ENCODE results near the gene WRNIP1. TPM values are rescaled to one million over a fixed set of nuclear protein-coding genes. Genes with fewer than 3 reads are reported as not detected.
"Not testable (repeated sequence)": the region's sequence is repeated elsewhere in the genome, so short reads cannot be mapped to it uniquely, and the experiment has no call there.

WRNIP1 gene
- total RNA-seq, 4 donors from 2014 or later = 70.6 to 99.9 (median 84.1) TPM

- H3K27me3 ChIP-seq = no peaks in the 10 kb centered on the region
- no peak for DNase-seq
- H3K4me1 ChIP-seq = peaks cover under 1 to 9% of the 10 kb centered on the region in 2 donors
- no peak overlapping the region for H3K27ac ChIP-seq
- intact Hi-C loops (cut with DNase I) = no loop called here
- H3K9me3 ChIP-seq = no peaks in the 10 kb centered on the region
- TF ChIP-seq POLR2A (IDR thresholded peaks at IDR 0.05) = no peak
- TF ChIP-seq CTCF (IDR thresholded peaks at IDR 0.05) = no peak
- H3K36me3 ChIP-seq = no peaks in the 10 kb centered on the region
- WGBS, 2 donors = 88 to 89% methylated on average over 11 of the region's 11 CpGs
- H3K4me3 ChIP-seq (replicated peaks in 1 of 3) = no peak overlapping the region
These were observed 33.5 kb downstream of the WRNIP1 start for GRCh38 chr6:2798586-2799134.

- no peak for DNase-seq
- no peaks in the 10 kb centered on the region for H3K36me3 ChIP-seq
- WGBS, 2 donors = 83 to 85% methylated on average over 11 of the region's 11 CpGs
- TF ChIP-seq CTCF (IDR thresholded peaks at IDR 0.05) = no peak
- TF ChIP-seq POLR2A (IDR thresholded peaks at IDR 0.05) = no peak
- H3K4me3 ChIP-seq (replicated peaks in 1 of 3) = no peak overlapping the region
- no peak overlapping the region for H3K27ac ChIP-seq
- no peaks in the 10 kb centered on the region for H3K9me3 ChIP-seq
- peaks cover 13 to 16% of the 10 kb centered on the region in 2 donors for H3K4me1 ChIP-seq
- no peaks in the 10 kb centered on the region for H3K27me3 ChIP-seq
- intact Hi-C loops (cut with DNase I) = no loop called here
These were observed 34.8 kb downstream of the WRNIP1 start for GRCh38 chr6:2799936-2800527.

GRCh38 chr6:2800552-2801316 is 35.5 kb downstream of the WRNIP1 start:
- Histone ChIP-seq H3K36me3 (no peaks in the 10 kb centered on the region), H3K4me3 (replicated peaks in 1 of 3) (no peak overlapping the region), H3K4me1 (peaks cover 13 to 16% of the 10 kb centered on the region in 2 donors), H3K27ac (no peak overlapping the region), H3K9me3 (no peaks in the 10 kb centered on the region), H3K27me3 (no peaks in the 10 kb centered on the region)
- WGBS, 2 donors = 92 to 93% methylated on average over 12 to 14 of the region's 14 CpGs
- TF ChIP-seq CTCF (IDR thresholded peaks at IDR 0.05) (no peak), POLR2A (IDR thresholded peaks at IDR 0.05) (no peak)
- intact Hi-C loops (cut with DNase I) = no loop called here
- DNase-seq = no peak

- H3K27me3 ChIP-seq; H3K9me3 ChIP-seq; H3K36me3 ChIP-seq; H3K27ac ChIP-seq; intact Hi-C loops (cut with DNase I); H3K4me3 ChIP-seq (replicated peaks in 1 of 3); DNase-seq: not testable (repeated sequence)
- WGBS, 2 donors = 93 to 97% methylated on average over 2 to 4 of the region's 4 CpGs
- H3K4me1 ChIP-seq = peaks cover 13 to 16% of the 10 kb centered on the region in 2 donors
These were observed 36.5 kb downstream of the WRNIP1 start for GRCh38 chr6:2801687-2802086.

- DNase-seq = no peak
- intact Hi-C loops (cut with DNase I) = no loop called here
- Histone ChIP-seq H3K4me1 (peaks cover 8 to 13% of the 10 kb centered on the region in 2 donors), H3K4me3 (replicated peaks in 1 of 3) (no peak overlapping the region), H3K36me3 (no peaks in the 10 kb centered on the region), H3K27me3 (no peaks in the 10 kb centered on the region), H3K9me3 (no peaks in the 10 kb centered on the region), H3K27ac (no peak overlapping the region)
- TF ChIP-seq POLR2A (IDR thresholded peaks at IDR 0.05) (no peak), CTCF (IDR thresholded peaks at IDR 0.05) (no peak)
- WGBS, 2 donors = 91 to 97% methylated on average over 8 of the region's 8 CpGs
These were observed 37.4 kb downstream of the WRNIP1 start for GRCh38 chr6:2802521-2803060.

Measured in thyroid gland (tissue), 4 donors.